DND-41 (cell line): Measurements from ENCODE around the gene SLC19A3.

ENCODE experiments used
- ATAC-seq: fragments of 200-7000 bp; cut with Tn5 transposase; 3 replicates; pipeline ENCODE4 v1.9.1; 2021; ENCODE audit warnings: low read depth; ENCODE audit not compliant: insufficient read depth
- DNase-seq: peaks from one replicate; pipeline ENCODE4 v3.0.0-alpha.2; 2020
- H2AFZ ChIP-seq: 2 replicates; pipeline ENCODE4 v1.6.0; 2012; ENCODE audit warnings: low read depth, low read length
- H3K27ac ChIP-seq: 2 replicates; pipeline ENCODE4 v1.5.1; 2012; ENCODE audit warnings: low read length, inconsistent platforms
- H3K27me3 ChIP-seq: fragments of 200-600 bp; sonication (generic); 2 replicates; pipeline ENCODE4 v1.6.0; 2012; ENCODE audit warnings: low read length, mild to moderate bottlenecking, inconsistent platforms; ENCODE audit not compliant: insufficient read depth, poor library complexity
- H3K36me3 ChIP-seq: 2 replicates; pipeline ENCODE4 v1.5.1; 2012; ENCODE audit warnings: low read length, inconsistent platforms; ENCODE audit not compliant: insufficient read depth
- H3K4me1 ChIP-seq: 2 replicates; pipeline ENCODE4 v1.5.1; 2012; ENCODE audit warnings: mild to moderate bottlenecking, low read length; ENCODE audit not compliant: insufficient read depth
- H3K4me2 ChIP-seq: 2 replicates; pipeline ENCODE4 v1.6.0; 2012; ENCODE audit warnings: mild to moderate bottlenecking, moderate library complexity, low read length, inconsistent platforms; ENCODE audit not compliant: insufficient read depth
- H3K4me3 ChIP-seq, 2 experiments: fragments of 200-600 bp in 1 of 2; shearing (Covaris generic) in 1 of 2; 2 replicates each; pipeline ENCODE4 v1.5.1; 2012 to 2016; ENCODE audit warnings: inconsistent platforms in 2 of 2, low read length in 2 of 2, mild to moderate bottlenecking in 2 of 2, low read depth in 1 of 2, moderate library complexity in 1 of 2
- H3K79me2 ChIP-seq: 2 replicates; pipeline ENCODE4 v1.6.0; 2012; ENCODE audit warnings: low read length, inconsistent platforms; ENCODE audit not compliant: insufficient read depth
- H3K9ac ChIP-seq: 2 replicates; pipeline ENCODE4 v1.6.0; 2012; ENCODE audit warnings: low read depth, mild to moderate bottlenecking, inconsistent platforms, low read length, moderate library complexity
- H3K9me3 ChIP-seq: 2 replicates; pipeline ENCODE4 v1.5.1; 2012; ENCODE audit warnings: low read length, moderate library complexity, mild to moderate bottlenecking, inconsistent platforms; ENCODE audit not compliant: insufficient read depth, severe bottlenecking
- H4K20me1 ChIP-seq: 2 replicates; pipeline ENCODE4 v1.6.0; 2012; ENCODE audit warnings: low read length; ENCODE audit not compliant: insufficient read depth
- EZH2 ChIP-seq: IDR thresholded peaks from 3 replicates; pipeline ENCODE4 v1.6.1; 2012; ENCODE audit warnings: borderline replicate concordance, low read depth, mild to moderate bottlenecking, moderate library complexity, low read length, inconsistent platforms; ENCODE audit not compliant: severe bottlenecking
- TF ChIP-seq, protein P1 (sequence below): IDR thresholded peaks from 2 replicates; pipeline ENCODE4 v1.5.1; 2012; ENCODE audit warnings: borderline replicate concordance, low read length, moderate library complexity, mild to moderate bottlenecking; ENCODE audit not compliant: poor library complexity, severe bottlenecking; ENCODE audit errors: extremely low read depth

The SLC19A3 gene

DNA sequence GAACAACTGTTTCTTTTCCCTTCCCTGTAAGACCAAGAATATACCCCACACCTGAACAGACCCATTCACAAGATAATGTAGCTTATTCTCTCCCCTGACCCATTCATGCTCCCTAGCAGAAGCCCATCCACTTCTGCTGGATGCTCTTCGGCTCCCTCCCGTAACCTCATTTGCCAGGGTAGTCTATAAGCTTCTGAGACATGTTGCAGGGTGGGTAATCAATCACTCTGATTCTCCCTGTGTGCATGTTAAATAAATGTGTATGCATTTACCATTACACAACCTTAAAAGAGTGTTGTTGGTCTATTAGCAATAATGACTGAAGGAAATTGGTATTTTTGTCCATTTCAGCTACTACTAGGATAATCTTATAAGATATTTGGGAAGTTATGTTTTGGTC is 1.3 kb downstream of the SLC19A3 start:
- H3K4me3 ChIP-seq, result no peak overlapping the region
- no peaks in the 10 kb centered on the region for H3K27me3 ChIP-seq
- TF ChIP-seq, protein P1, sequence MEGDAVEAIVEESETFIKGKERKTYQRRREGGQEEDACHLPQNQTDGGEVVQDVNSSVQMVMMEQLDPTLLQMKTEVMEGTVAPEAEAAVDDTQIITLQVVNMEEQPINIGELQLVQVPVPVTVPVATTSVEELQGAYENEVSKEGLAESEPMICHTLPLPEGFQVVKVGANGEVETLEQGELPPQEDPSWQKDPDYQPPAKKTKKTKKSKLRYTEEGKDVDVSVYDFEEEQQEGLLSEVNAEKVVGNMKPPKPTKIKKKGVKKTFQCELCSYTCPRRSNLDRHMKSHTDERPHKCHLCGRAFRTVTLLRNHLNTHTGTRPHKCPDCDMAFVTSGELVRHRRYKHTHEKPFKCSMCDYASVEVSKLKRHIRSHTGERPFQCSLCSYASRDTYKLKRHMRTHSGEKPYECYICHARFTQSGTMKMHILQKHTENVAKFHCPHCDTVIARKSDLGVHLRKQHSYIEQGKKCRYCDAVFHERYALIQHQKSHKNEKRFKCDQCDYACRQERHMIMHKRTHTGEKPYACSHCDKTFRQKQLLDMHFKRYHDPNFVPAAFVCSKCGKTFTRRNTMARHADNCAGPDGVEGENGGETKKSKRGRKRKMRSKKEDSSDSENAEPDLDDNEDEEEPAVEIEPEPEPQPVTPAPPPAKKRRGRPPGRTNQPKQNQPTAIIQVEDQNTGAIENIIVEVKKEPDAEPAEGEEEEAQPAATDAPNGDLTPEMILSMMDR, result no peak
- ATAC-seq, result no peak
- no peak overlapping the region for H3K4me2 ChIP-seq
- no peaks in the 10 kb centered on the region for H3K36me3 ChIP-seq
- no peak for DNase-seq
- no peak overlapping the region for H3K27ac ChIP-seq
- H3K79me2 ChIP-seq, result no peaks in the 10 kb centered on the region
- H4K20me1 ChIP-seq, result no peaks in the 10 kb centered on the region
- no peak overlapping the region for H2AFZ ChIP-seq
- no peaks in the 10 kb centered on the region for H3K9me3 ChIP-seq
- no peaks in the 10 kb centered on the region for H3K4me1 ChIP-seq
- no peak overlapping the region for H3K9ac ChIP-seq

GRCh38 chr2:227713291-227713690 is 4.5 kb downstream of the SLC19A3 start:
- DNase-seq, result no peak
- Histone ChIP-seq H3K36me3 (no peaks in the 10 kb centered on the region), H3K27ac (no peak overlapping the region), H3K9ac (no peak overlapping the region), H3K4me3 (no peak overlapping the region), H4K20me1 (no peaks in the 10 kb centered on the region), H3K4me2 (no peak overlapping the region), H3K79me2 (no peaks in the 10 kb centered on the region), H3K4me1 (no peaks in the 10 kb centered on the region), H3K9me3 (no peaks in the 10 kb centered on the region), H3K27me3 (no peaks in the 10 kb centered on the region), H2AFZ (no peak overlapping the region)
- no peak for ATAC-seq
- TF ChIP-seq EZH2, result no peak
- TF ChIP-seq, protein P1, result no peak

GRCh38 chr2:227710986-227711385 is 6.8 kb downstream of the SLC19A3 start:
- Histone ChIP-seq H2AFZ (no peak overlapping the region), H3K4me1 (no peaks in the 10 kb centered on the region), H3K36me3 (no peaks in the 10 kb centered on the region), H3K9ac (no peak overlapping the region), H3K27me3 (no peaks in the 10 kb centered on the region), H3K79me2 (no peaks in the 10 kb centered on the region), H3K9me3 (no peaks in the 10 kb centered on the region), H3K4me2 (no peak overlapping the region), H4K20me1 (no peaks in the 10 kb centered on the region), H3K27ac (no peak overlapping the region), H3K4me3 (no peak overlapping the region)
- ATAC-seq, result no peak
- no peak for TF ChIP-seq EZH2
- TF ChIP-seq, protein P1, result no peak
- DNase-seq, result no peak

DNA sequence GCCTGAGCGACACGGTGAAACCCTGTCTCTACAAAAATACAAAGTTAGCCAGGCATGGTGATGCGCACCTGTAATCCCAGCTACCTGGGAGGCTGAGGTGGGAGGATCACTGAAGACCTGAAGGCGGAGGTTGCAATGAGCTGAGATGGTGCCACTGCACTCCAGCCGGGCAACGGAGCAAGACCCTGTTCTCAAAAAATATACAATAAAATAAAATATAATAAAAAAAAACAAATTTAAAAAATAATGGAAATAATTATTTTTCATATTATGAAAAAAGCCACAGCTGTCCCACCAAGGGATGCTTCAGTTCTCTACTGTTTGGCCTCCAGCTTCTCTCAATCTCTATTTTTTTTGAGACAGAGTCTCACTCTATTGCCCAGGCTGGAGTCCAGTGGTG is 10.4 kb downstream of the SLC19A3 start:
- no peak for TF ChIP-seq EZH2
- TF ChIP-seq, protein P1, result no peak
- H3K27me3 ChIP-seq, result no peaks in the 10 kb centered on the region
- no peak overlapping the region for H2AFZ ChIP-seq
- H3K4me3 ChIP-seq, result no peak overlapping the region
- no peak for ATAC-seq
- H3K4me2 ChIP-seq, result no peak overlapping the region
- no peaks in the 10 kb centered on the region for H3K79me2 ChIP-seq
- H4K20me1 ChIP-seq, result no peaks in the 10 kb centered on the region
- H3K9me3 ChIP-seq, result no peaks in the 10 kb centered on the region
- no peak overlapping the region for H3K9ac ChIP-seq
- no peak overlapping the region for H3K27ac ChIP-seq
- no peaks in the 10 kb centered on the region for H3K4me1 ChIP-seq
- DNase-seq, result no peak
- no peaks in the 10 kb centered on the region for H3K36me3 ChIP-seq
